HepG2 (cell line): ENCODE results near the gene KCNIP4. TPM values are rescaled to one million over a fixed set of nuclear protein-coding genes. Genes with fewer than 3 reads are reported as not detected.

Experiments
- ARHGAP35 ChIP-seq: sonication (generic); formaldehyde crosslinking; IDR thresholded peaks from 2 replicates; pipeline ENCODE4 v1.9.0; 2022; ENCODE audit warnings: mild to moderate bottlenecking, inconsistent platforms, moderate library complexity, missing genetic modification reagents, borderline replicate concordance
- CBX5 ChIP-seq: sonication (generic); formaldehyde crosslinking; IDR thresholded peaks from 2 replicates; pipeline ENCODE4 v1.4.0; 2020; ENCODE audit warnings: missing genetic modification reagents, borderline replicate concordance
- GLI4 ChIP-seq: sonication (generic); formaldehyde crosslinking; IDR thresholded peaks from 2 replicates; pipeline ENCODE4 v1.5.1; 2020; ENCODE audit warnings: missing genetic modification reagents, mild to moderate bottlenecking, moderate library complexity, borderline replicate concordance
- KDM4B ChIP-seq: sonication (generic); formaldehyde crosslinking; IDR thresholded peaks from 2 replicates; pipeline ENCODE4 v1.4.0; 2020; ENCODE audit warnings: missing genetic modification reagents
- KDM5B ChIP-seq: sonication (generic); formaldehyde crosslinking; IDR thresholded peaks from 2 replicates; pipeline ENCODE4 v1.4.0; 2020; ENCODE audit warnings: missing genetic modification reagents, mild to moderate bottlenecking, borderline replicate concordance
- NFKBIZ ChIP-seq: IDR thresholded peaks from 2 replicates; pipeline ENCODE4 v1.6.1; 2018; ENCODE audit warnings: missing genetic modification reagents, missing compliant biosample characterization
- POLR2G ChIP-seq: fragments of 200-400 bp; formaldehyde crosslinking; IDR thresholded peaks from 2 replicates; pipeline ENCODE4 v1.6.1; 2018; ENCODE audit warnings: mild to moderate bottlenecking, low read depth, low read length, moderate library complexity
- RBAK ChIP-seq: sonication (generic); formaldehyde crosslinking; IDR thresholded peaks from 2 replicates; pipeline ENCODE4 v1.5.1; 2020; ENCODE audit warnings: mild to moderate bottlenecking, missing genetic modification reagents
- REXO4 ChIP-seq: sonication (generic); formaldehyde crosslinking; IDR thresholded peaks from 2 replicates; pipeline ENCODE4 v1.8.0; 2022; ENCODE audit warnings: missing genetic modification reagents, mild to moderate bottlenecking, borderline replicate concordance
- RFXANK ChIP-seq: IDR thresholded peaks from 2 replicates; pipeline ENCODE4 v1.6.1; 2016
- ZBTB7B ChIP-seq: sonication (generic); formaldehyde crosslinking; IDR thresholded peaks from 2 replicates; pipeline ENCODE4 v1.4.0; 2020; ENCODE audit warnings: missing genetic modification reagents
- ZSCAN29 ChIP-seq: sonication (generic); formaldehyde crosslinking; conservative IDR thresholded peaks from 2 replicates; pipeline ENCODE4 v1.4.0; 2020; ENCODE audit warnings: mild to moderate bottlenecking, missing genetic modification reagents
- polyA plus RNA-seq, 8 experiments: library from polyadenylated mRNA; depleted of rRNA in 3 of 8; stranded (reverse) in 7 of 8; unstranded in 1 of 8; fragments of >200 nt; fragmentation: Illumina TruSeq in 4 of 8; extraction: Trizol in 4 of 8; gene quantifications; 2 replicates each; pipeline versions ENCODE4 v1.2.1 to v1.2.3, GENCODE V29; 2011 to 2016; ENCODE audit warnings: low read depth in 4 of 8, missing spikeins in 1 of 8, mixed read lengths in 1 of 8; ENCODE audit not compliant: insufficient read depth in 1 of 8
- total RNA-seq, 5 experiments: library from RNA; depleted of rRNA; stranded (reverse); fragments of >200 nt; fragmentation: Illumina TruSeq; extraction: Trizol; gene quantifications; 2 replicates each; pipeline ENCODE4 v1.2.3, GENCODE V29; 2016; ENCODE audit warnings: low read depth in 1 of 5
- TF ChIP-seq, protein P1 (sequence below): sonication (generic); formaldehyde crosslinking; IDR thresholded peaks from 2 replicates; pipeline ENCODE4 v1.4.0; 2020; ENCODE audit warnings: mild to moderate bottlenecking, missing genetic modification reagents
- TF ChIP-seq, protein P2 (sequence below): sonication (generic); formaldehyde crosslinking; IDR thresholded peaks from 2 replicates; pipeline ENCODE4 v1.9.0; 2021; ENCODE audit warnings: mild to moderate bottlenecking, missing genetic modification reagents
- TF ChIP-seq, protein P3 (sequence below): IDR thresholded peaks from 2 replicates; pipeline ENCODE4 v1.6.1; 2016

The KCNIP4 gene
- total and polyA plus RNA-seq, 2 of the 13 experiments (the other 11 are each of a cell fraction or from before 2014, with no cell fraction given) = 0.09 TPM; not detected in 1

- TF ChIP-seq, protein P1, sequence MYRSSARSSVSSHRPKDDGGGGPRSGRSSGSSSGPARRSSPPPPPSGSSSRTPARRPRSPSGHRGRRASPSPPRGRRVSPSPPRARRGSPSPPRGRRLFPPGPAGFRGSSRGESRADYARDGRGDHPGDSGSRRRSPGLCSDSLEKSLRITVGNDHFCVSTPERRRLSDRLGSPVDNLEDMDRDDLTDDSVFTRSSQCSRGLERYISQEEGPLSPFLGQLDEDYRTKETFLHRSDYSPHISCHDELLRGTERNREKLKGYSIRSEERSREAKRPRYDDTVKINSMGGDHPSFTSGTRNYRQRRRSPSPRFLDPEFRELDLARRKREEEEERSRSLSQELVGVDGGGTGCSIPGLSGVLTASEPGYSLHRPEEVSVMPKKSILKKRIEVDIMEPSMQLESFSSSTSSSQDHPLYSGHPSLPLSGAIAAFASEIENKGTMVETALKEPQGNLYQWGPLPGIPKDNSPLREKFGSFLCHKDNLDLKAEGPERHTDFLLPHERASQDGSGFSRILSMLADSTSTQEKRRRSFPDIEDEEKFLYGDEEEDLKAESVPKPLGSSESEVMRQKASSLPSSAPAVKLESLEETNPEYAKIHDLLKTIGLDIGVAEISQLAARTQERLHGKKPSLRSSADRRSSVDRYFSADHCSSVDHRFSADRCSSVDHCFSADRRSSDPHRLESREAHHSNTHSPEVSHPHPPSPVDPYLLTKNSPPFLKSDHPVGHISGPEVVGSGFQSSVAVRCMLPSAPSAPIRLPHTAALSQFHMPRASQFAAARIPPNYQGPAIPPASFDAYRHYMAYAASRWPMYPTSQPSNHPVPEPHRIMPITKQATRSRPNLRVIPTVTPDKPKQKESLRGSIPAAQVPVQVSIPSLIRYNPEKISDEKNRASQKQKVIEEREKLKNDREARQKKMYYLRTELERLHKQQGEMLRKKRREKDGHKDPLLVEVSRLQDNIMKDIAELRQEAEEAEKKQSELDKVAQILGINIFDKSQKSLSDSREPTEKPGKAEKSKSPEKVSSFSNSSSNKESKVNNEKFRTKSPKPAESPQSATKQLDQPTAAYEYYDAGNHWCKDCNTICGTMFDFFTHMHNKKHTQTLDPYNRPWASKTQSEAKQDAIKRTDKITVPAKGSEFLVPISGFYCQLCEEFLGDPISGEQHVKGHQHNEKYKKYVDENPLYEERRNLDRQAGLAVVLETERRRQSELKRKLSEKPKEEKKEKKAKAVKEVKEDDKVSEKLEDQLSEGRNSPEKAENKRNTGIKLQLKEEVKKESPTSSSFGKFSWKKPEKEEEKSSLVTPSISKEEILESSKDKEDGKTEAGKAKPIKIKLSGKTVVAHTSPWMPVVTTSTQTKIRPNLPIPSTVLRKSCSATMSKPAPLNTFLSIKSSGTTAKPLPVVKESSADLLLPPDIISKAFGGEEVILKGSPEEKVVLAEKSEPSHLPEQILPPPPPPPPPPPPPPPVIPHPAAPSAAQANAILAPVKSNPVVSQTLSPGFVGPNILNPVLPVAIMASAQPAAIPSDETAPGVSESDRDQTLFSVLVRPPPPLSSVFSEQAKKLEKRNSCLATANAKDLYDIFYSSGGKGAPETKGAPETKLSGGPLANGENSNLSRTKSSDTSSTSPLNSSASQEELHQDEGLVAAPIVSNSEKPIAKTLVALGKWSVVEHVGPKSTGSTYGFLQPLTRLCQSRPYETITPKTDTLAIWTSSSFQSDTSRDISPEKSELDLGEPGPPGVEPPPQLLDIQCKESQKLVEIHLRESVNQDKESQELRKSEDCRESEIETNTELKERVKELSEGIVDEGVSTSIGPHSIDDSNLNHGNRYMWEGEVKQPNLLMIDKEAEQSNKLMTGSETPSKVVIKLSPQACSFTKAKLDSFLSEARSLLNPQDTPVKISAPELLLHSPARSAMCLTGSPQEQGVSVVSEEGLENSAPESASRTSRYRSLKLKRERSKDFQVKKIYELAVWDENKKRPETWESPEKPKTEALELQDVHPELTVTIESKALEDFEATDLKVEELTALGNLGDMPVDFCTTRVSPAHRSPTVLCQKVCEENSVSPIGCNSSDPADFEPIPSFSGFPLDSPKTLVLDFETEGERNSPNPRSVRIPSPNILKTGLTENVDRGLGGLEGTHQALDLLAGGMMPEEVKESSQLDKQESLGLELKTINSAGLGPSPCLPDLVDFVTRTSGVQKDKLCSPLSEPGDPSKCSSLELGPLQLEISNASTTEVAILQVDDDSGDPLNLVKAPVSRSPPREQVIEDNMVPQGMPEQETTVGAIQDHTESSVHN (CRISPR knock-in tag) = no peak
- no peak for TF ChIP-seq POLR2G
- TF ChIP-seq CBX5 = no peak
- TF ChIP-seq, protein P2, sequence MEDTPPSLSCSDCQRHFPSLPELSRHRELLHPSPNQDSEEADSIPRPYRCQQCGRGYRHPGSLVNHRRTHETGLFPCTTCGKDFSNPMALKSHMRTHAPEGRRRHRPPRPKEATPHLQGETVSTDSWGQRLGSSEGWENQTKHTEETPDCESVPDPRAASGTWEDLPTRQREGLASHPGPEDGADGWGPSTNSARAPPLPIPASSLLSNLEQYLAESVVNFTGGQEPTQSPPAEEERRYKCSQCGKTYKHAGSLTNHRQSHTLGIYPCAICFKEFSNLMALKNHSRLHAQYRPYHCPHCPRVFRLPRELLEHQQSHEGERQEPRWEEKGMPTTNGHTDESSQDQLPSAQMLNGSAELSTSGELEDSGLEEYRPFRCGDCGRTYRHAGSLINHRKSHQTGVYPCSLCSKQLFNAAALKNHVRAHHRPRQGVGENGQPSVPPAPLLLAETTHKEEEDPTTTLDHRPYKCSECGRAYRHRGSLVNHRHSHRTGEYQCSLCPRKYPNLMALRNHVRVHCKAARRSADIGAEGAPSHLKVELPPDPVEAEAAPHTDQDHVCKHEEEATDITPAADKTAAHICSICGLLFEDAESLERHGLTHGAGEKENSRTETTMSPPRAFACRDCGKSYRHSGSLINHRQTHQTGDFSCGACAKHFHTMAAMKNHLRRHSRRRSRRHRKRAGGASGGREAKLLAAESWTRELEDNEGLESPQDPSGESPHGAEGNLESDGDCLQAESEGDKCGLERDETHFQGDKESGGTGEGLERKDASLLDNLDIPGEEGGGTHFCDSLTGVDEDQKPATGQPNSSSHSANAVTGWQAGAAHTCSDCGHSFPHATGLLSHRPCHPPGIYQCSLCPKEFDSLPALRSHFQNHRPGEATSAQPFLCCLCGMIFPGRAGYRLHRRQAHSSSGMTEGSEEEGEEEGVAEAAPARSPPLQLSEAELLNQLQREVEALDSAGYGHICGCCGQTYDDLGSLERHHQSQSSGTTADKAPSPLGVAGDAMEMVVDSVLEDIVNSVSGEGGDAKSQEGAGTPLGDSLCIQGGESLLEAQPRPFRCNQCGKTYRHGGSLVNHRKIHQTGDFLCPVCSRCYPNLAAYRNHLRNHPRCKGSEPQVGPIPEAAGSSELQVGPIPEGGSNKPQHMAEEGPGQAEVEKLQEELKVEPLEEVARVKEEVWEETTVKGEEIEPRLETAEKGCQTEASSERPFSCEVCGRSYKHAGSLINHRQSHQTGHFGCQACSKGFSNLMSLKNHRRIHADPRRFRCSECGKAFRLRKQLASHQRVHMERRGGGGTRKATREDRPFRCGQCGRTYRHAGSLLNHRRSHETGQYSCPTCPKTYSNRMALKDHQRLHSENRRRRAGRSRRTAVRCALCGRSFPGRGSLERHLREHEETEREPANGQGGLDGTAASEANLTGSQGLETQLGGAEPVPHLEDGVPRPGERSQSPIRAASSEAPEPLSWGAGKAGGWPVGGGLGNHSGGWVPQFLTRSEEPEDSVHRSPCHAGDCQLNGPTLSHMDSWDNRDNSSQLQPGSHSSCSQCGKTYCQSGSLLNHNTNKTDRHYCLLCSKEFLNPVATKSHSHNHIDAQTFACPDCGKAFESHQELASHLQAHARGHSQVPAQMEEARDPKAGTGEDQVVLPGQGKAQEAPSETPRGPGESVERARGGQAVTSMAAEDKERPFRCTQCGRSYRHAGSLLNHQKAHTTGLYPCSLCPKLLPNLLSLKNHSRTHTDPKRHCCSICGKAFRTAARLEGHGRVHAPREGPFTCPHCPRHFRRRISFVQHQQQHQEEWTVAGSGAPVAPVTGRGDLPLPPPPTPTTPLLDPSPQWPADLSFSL = no peak
- no peak for TF ChIP-seq RFXANK (CRISPR knock-in tag)
- TF ChIP-seq ARHGAP35 = no peak
- no peak for TF ChIP-seq NFKBIZ (CRISPR knock-in tag)
- TF ChIP-seq, protein P3, sequence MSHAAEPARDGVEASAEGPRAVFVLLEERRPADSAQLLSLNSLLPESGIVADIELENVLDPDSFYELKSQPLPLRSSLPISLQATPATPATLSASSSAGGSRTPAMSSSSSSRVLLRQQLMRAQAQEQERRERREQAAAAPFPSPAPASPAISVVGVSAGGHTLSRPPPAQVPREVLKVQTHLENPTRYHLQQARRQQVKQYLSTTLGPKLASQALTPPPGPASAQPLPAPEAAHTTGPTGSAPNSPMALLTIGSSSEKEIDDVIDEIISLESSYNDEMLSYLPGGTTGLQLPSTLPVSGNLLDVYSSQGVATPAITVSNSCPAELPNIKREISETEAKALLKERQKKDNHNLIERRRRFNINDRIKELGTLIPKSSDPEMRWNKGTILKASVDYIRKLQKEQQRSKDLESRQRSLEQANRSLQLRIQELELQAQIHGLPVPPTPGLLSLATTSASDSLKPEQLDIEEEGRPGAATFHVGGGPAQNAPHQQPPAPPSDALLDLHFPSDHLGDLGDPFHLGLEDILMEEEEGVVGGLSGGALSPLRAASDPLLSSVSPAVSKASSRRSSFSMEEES (CRISPR knock-in tag) = no peak
- no peak for TF ChIP-seq ZSCAN29
- no peak for TF ChIP-seq REXO4
- no peak for TF ChIP-seq ZBTB7B
- no peak for TF ChIP-seq GLI4 (CRISPR knock-in tag)
- no peak for TF ChIP-seq RBAK (CRISPR knock-in tag)
- TF ChIP-seq KDM4B (CRISPR knock-in tag) = no peak
- no peak for TF ChIP-seq KDM5B (CRISPR knock-in tag)
Measured at GRCh38 chr4:21067351-21067750, 881.2 kb downstream of the KCNIP4 start (continued).
